ENCODE results near the gene CDC42BPB.
"Not testable (repeated sequence)": the region's sequence is repeated elsewhere in the genome, so short reads cannot be mapped to it uniquely, and the experiment has no call there.

CDC42BPB gene

GRCh38 chr14:103026196-103026595, 31.2 kb downstream of the CDC42BPB start:
- not testable (repeated sequence) for H3K4me1 ChIP-seq (ENCODE audit: control insufficient read depth in 2 of 2, insufficient read depth in 1 of 2, low read depth in 1 of 2, low read length in 2 of 2); DNase-seq (ENCODE audit: low spot score); H3K18ac ChIP-seq (ENCODE audit: low read length); H3K9ac ChIP-seq (ENCODE audit: low read depth, low read length, poor library complexity); H3K4me3 ChIP-seq (ENCODE audit: low read length in 2 of 2); H3K4me2 ChIP-seq (ENCODE audit: insufficient read depth, low read length, poor library complexity, severe bottlenecking); H2AK5ac ChIP-seq (ENCODE audit: low read depth, low read length); H2BK15ac ChIP-seq (ENCODE audit: low read length); H2AFZ ChIP-seq (ENCODE audit: low read length); H3K23ac ChIP-seq (ENCODE audit: low read depth, low read length, poor library complexity); H4K8ac ChIP-seq (ENCODE audit: low read depth, low read length); H2BK12ac ChIP-seq (ENCODE audit: low read length); H3K27ac ChIP-seq (replicated peaks; ENCODE audit: low read length); H3K4ac ChIP-seq (ENCODE audit: low read length); H2BK120ac ChIP-seq (ENCODE audit: low read depth, low read length); H3K27me3 ChIP-seq (ENCODE audit: control insufficient read depth in 3 of 3, insufficient read depth in 3 of 3, low read depth in 1 of 3, low read length in 3 of 3); H4K91ac ChIP-seq (ENCODE audit: low read depth, low read length, poor library complexity); H3K14ac ChIP-seq (ENCODE audit: low read length); H3K36me3 ChIP-seq (replicated peaks in 1 of 2; ENCODE audit: control insufficient read depth in 2 of 2, insufficient read depth in 2 of 2, low read length in 2 of 2); H2BK5ac ChIP-seq (ENCODE audit: low read length)
- Histone ChIP-seq H3K9me3 (replicated peaks in 1 of 2; ENCODE audit: control insufficient read depth in 2 of 2, insufficient read depth in 1 of 2, low read depth in 1 of 2, low read length in 2 of 2) (peaks cover 2 to 18% of the 10 kb centered on the region in 2 donors), H3K79me1 (ENCODE audit: low read depth, low read length) (peaks cover 11% of the 10 kb centered on the region)
- no CpG with 5 or more reads among the region's 6 CpGs for WGBS, 2 donors (ENCODE audit: extremely low coverage in 2 of 2, insufficient read length in 2 of 2, insufficient replicate concordance in 1 of 2)

- Histone ChIP-seq H3K27ac (replicated peaks; ENCODE audit: low read length) (no peak overlapping the region), H3K9ac (ENCODE audit: low read depth, low read length, poor library complexity) (no peak overlapping the region), H3K9me3 (replicated peaks in 1 of 2; ENCODE audit: control insufficient read depth in 2 of 2, insufficient read depth in 1 of 2, low read depth in 1 of 2, low read length in 2 of 2) (peaks cover 0 to 18% of the 10 kb centered on the region in 2 donors), H3K4ac (ENCODE audit: low read length) (no peak overlapping the region), H4K8ac (ENCODE audit: low read depth, low read length) (no peak overlapping the region), H3K79me1 (ENCODE audit: low read depth, low read length) (peaks cover 8% of the 10 kb centered on the region), H2AK5ac (ENCODE audit: low read depth, low read length) (no peak overlapping the region), H4K91ac (ENCODE audit: low read depth, low read length, poor library complexity) (no peak overlapping the region), H3K27me3 (ENCODE audit: control insufficient read depth in 3 of 3, insufficient read depth in 3 of 3, low read depth in 1 of 3, low read length in 3 of 3) (no peaks in the 10 kb centered on the region), H3K4me3 (ENCODE audit: low read length in 2 of 2) (no peak overlapping the region), H2BK5ac (ENCODE audit: low read length) (no peak overlapping the region), H2BK120ac (ENCODE audit: low read depth, low read length) (no peak overlapping the region), H3K36me3 (replicated peaks in 1 of 2; ENCODE audit: control insufficient read depth in 2 of 2, insufficient read depth in 2 of 2, low read length in 2 of 2) (peaks cover 0 to 16% of the 10 kb centered on the region in 2 donors), H3K14ac (ENCODE audit: low read length) (no peak overlapping the region), H3K23ac (ENCODE audit: low read depth, low read length, poor library complexity) (no peak overlapping the region), H3K4me2 (ENCODE audit: insufficient read depth, low read length, poor library complexity, severe bottlenecking) (no peak overlapping the region), H2AFZ (ENCODE audit: low read length) (no peak overlapping the region), H3K18ac (ENCODE audit: low read length) (no peak overlapping the region), H3K4me1 (ENCODE audit: control insufficient read depth in 2 of 2, insufficient read depth in 1 of 2, low read depth in 1 of 2, low read length in 2 of 2) (peaks cover 9% of the 10 kb centered on the region in 2 donors), H2BK12ac (ENCODE audit: low read length) (no peak overlapping the region), H2BK15ac (ENCODE audit: low read length) (no peak overlapping the region)
- no peak for DNase-seq (ENCODE audit: low spot score)
- WGBS, 2 donors (ENCODE audit: extremely low coverage in 2 of 2, insufficient read length in 2 of 2, insufficient replicate concordance in 1 of 2) = no CpG with 5 or more reads among the region's 15 CpGs
Measured at GRCh38 chr14:103023881-103024473, 33.4 kb downstream of the CDC42BPB start.

- no peak overlapping the region for H3K18ac ChIP-seq (ENCODE audit: low read length)
- no peak overlapping the region for H3K27ac ChIP-seq (replicated peaks; ENCODE audit: low read length)
- peaks cover 0 to 16% of the 10 kb centered on the region in 2 donors for H3K36me3 ChIP-seq (replicated peaks in 1 of 2; ENCODE audit: control insufficient read depth in 2 of 2, insufficient read depth in 2 of 2, low read length in 2 of 2)
- H3K9me3 ChIP-seq (replicated peaks in 1 of 2; ENCODE audit: control insufficient read depth in 2 of 2, insufficient read depth in 1 of 2, low read depth in 1 of 2, low read length in 2 of 2) = peaks cover under 1 to 25% of the 10 kb centered on the region in 2 donors
- peaks cover 8% of the 10 kb centered on the region for H3K79me1 ChIP-seq (ENCODE audit: low read depth, low read length)
- H2BK12ac ChIP-seq (ENCODE audit: low read length) = no peak overlapping the region
- WGBS, 2 donors (ENCODE audit: extremely low coverage in 2 of 2, insufficient read length in 2 of 2, insufficient replicate concordance in 1 of 2) = no CpG with 5 or more reads among the region's 2 CpGs
- H4K91ac ChIP-seq (ENCODE audit: low read depth, low read length, poor library complexity) = no peak overlapping the region
- H3K4me2 ChIP-seq (ENCODE audit: insufficient read depth, low read length, poor library complexity, severe bottlenecking) = no peak overlapping the region
- H3K4ac ChIP-seq (ENCODE audit: low read length) = no peak overlapping the region
- no peak overlapping the region for H4K8ac ChIP-seq (ENCODE audit: low read depth, low read length)
- no peak for DNase-seq (ENCODE audit: low spot score)
- no peak overlapping the region for H2BK5ac ChIP-seq (ENCODE audit: low read length)
- no peak overlapping the region for H3K9ac ChIP-seq (ENCODE audit: low read depth, low read length, poor library complexity)
- H3K27me3 ChIP-seq (ENCODE audit: control insufficient read depth in 3 of 3, insufficient read depth in 3 of 3, low read depth in 1 of 3, low read length in 3 of 3) = no peaks in the 10 kb centered on the region
- H2BK15ac ChIP-seq (ENCODE audit: low read length) = no peak overlapping the region
- H3K23ac ChIP-seq (ENCODE audit: low read depth, low read length, poor library complexity) = no peak overlapping the region
- H3K4me1 ChIP-seq (ENCODE audit: control insufficient read depth in 2 of 2, insufficient read depth in 1 of 2, low read depth in 1 of 2, low read length in 2 of 2) = peaks cover 9 to 11% of the 10 kb centered on the region in 2 donors
- H2BK120ac ChIP-seq (ENCODE audit: low read depth, low read length) = no peak overlapping the region
- no peak overlapping the region for H2AFZ ChIP-seq (ENCODE audit: low read length)
- no peak overlapping the region for H2AK5ac ChIP-seq (ENCODE audit: low read depth, low read length)
- no peak overlapping the region for H3K14ac ChIP-seq (ENCODE audit: low read length)
- no peak overlapping the region for H3K4me3 ChIP-seq (ENCODE audit: low read length in 2 of 2)
Measured at GRCh38 chr14:103022685-103023044, 34.7 kb downstream of the CDC42BPB start.

- no peak for DNase-seq (ENCODE audit: low spot score)
- Histone ChIP-seq H2AK5ac (ENCODE audit: low read depth, low read length) (peak overlapping the region; percentile 44), H3K79me1 (ENCODE audit: low read depth, low read length) (peaks cover 8% of the 10 kb centered on the region), H2BK12ac (ENCODE audit: low read length) (no peak overlapping the region), H3K4me3 (ENCODE audit: low read length in 2 of 2) (no peak overlapping the region), H3K9me3 (replicated peaks in 1 of 2; ENCODE audit: control insufficient read depth in 2 of 2, insufficient read depth in 1 of 2, low read depth in 1 of 2, low read length in 2 of 2) (peaks cover 4 to 30% of the 10 kb centered on the region in 2 donors), H3K27ac (replicated peaks; ENCODE audit: low read length) (no peak overlapping the region), H3K36me3 (replicated peaks in 1 of 2; ENCODE audit: control insufficient read depth in 2 of 2, insufficient read depth in 2 of 2, low read length in 2 of 2) (peaks cover 0 to 16% of the 10 kb centered on the region in 2 donors), H3K9ac (ENCODE audit: low read depth, low read length, poor library complexity) (no peak overlapping the region), H3K4ac (ENCODE audit: low read length) (no peak overlapping the region), H4K8ac (ENCODE audit: low read depth, low read length) (no peak overlapping the region), H3K14ac (ENCODE audit: low read length) (no peak overlapping the region), H2BK5ac (ENCODE audit: low read length) (no peak overlapping the region), H2AFZ (ENCODE audit: low read length) (no peak overlapping the region), H3K4me2 (ENCODE audit: insufficient read depth, low read length, poor library complexity, severe bottlenecking) (no peak overlapping the region), H3K27me3 (ENCODE audit: control insufficient read depth in 3 of 3, insufficient read depth in 3 of 3, low read depth in 1 of 3, low read length in 3 of 3) (no peaks in the 10 kb centered on the region), H4K91ac (ENCODE audit: low read depth, low read length, poor library complexity) (no peak overlapping the region), H2BK120ac (ENCODE audit: low read depth, low read length) (no peak overlapping the region), H3K18ac (ENCODE audit: low read length) (peak overlapping the region; percentile 32), H3K23ac (ENCODE audit: low read depth, low read length, poor library complexity) (peak overlapping the region; percentile 25), H2BK15ac (ENCODE audit: low read length) (no peak overlapping the region), H3K4me1 (ENCODE audit: control insufficient read depth in 2 of 2, insufficient read depth in 1 of 2, low read depth in 1 of 2, low read length in 2 of 2) (peaks cover 9 to 13% of the 10 kb centered on the region in 2 donors)
- no CpG with 5 or more reads among the region's 12 CpGs for WGBS, 2 donors (ENCODE audit: extremely low coverage in 2 of 2, insufficient read length in 2 of 2, insufficient replicate concordance in 1 of 2)
Measured at GRCh38 chr14:103022002-103022684, 35.2 kb downstream of the CDC42BPB start.

Measured in neuronal stem cell (in vitro differentiated cells).